Memory B cell (primary cell): ENCODE measurements around the gene SUCLG1.

ENCODE experiments used
- ATAC-seq: fragments of 150-1000 bp; cut with Tn5 transposase; 2 replicates; pipeline ENCODE4 v1.10.0; 2021; ENCODE audit warnings: low read depth, mild to moderate bottlenecking, moderate library complexity
- DNase-seq, 2 donors: peaks; one replicate each; pipeline ENCODE4 v3.0.0; 2022; ENCODE audit warnings: low spot score in 2 of 2
- H3K27ac Mint-ChIP-seq: one replicate; pipeline ENCODE4 v1.8.0; 2022; ENCODE audit warnings: mild to moderate bottlenecking, moderate library complexity, mixed read lengths
- H3K27me3 Mint-ChIP-seq: one replicate; pipeline ENCODE4 v1.8.0; 2022; ENCODE audit warnings: mixed read lengths
- H3K36me3 Mint-ChIP-seq: one replicate; pipeline ENCODE4 v1.8.0; 2022; ENCODE audit warnings: mild to moderate bottlenecking, mixed read lengths
- H3K4me1 Mint-ChIP-seq: one replicate; pipeline ENCODE4 v1.8.0; 2022; ENCODE audit warnings: mixed read lengths
- H3K4me3 Mint-ChIP-seq: one replicate; pipeline ENCODE4 v1.8.0; 2022; ENCODE audit warnings: mild to moderate bottlenecking, moderate library complexity, mixed read lengths
- H3K9me3 Mint-ChIP-seq: one replicate; pipeline ENCODE4 v1.8.0; 2022; ENCODE audit warnings: mixed read lengths

The SUCLG1 gene

GRCh38 chr2:84380875-84381274 lies 78.2 kb downstream of the SUCLG1 start:
- DNase-seq: no peak
- H3K27me3 Mint-ChIP-seq: peaks cover 5% of the 10 kb centered on the region
- no peak overlapping the region for H3K4me3 Mint-ChIP-seq
- ATAC-seq: no peak
- no peak overlapping the region for H3K27ac Mint-ChIP-seq
- H3K4me1 Mint-ChIP-seq: no peaks in the 10 kb centered on the region
- H3K36me3 Mint-ChIP-seq: peaks cover 2% of the 10 kb centered on the region
- H3K9me3 Mint-ChIP-seq: peaks cover 8% of the 10 kb centered on the region

GRCh38 chr2:84378960-84379359 lies 80.1 kb downstream of the SUCLG1 start:
- ATAC-seq (no peak), DNase-seq (no peak)
- peaks cover 3% of the 10 kb centered on the region for H3K9me3 Mint-ChIP-seq
- peaks cover 2% of the 10 kb centered on the region for H3K36me3 Mint-ChIP-seq
- peaks cover 6% of the 10 kb centered on the region for H3K27me3 Mint-ChIP-seq
- no peaks in the 10 kb centered on the region for H3K4me1 Mint-ChIP-seq
- no peak overlapping the region for H3K4me3 Mint-ChIP-seq
- H3K27ac Mint-ChIP-seq: no peak overlapping the region

- no peaks in the 10 kb centered on the region for H3K9me3 Mint-ChIP-seq
- DNase-seq: no peak
- H3K27ac Mint-ChIP-seq: no peak overlapping the region
- ATAC-seq: no peak
- H3K4me3 Mint-ChIP-seq: no peak overlapping the region
- no peaks in the 10 kb centered on the region for H3K4me1 Mint-ChIP-seq
- H3K27me3 Mint-ChIP-seq: peaks cover 7% of the 10 kb centered on the region
- peaks cover 2% of the 10 kb centered on the region for H3K36me3 Mint-ChIP-seq
These were observed 84.1 kb downstream of the SUCLG1 start for GRCh38 chr2:84375020-84375419.

GRCh38 chr2:84373866-84374265 lies 85.2 kb downstream of the SUCLG1 start:
- no peaks in the 10 kb centered on the region for H3K4me1 Mint-ChIP-seq
- H3K9me3 Mint-ChIP-seq: no peaks in the 10 kb centered on the region
- H3K4me3 Mint-ChIP-seq: no peak overlapping the region
- no peak overlapping the region for H3K27ac Mint-ChIP-seq
- peaks cover 2% of the 10 kb centered on the region for H3K36me3 Mint-ChIP-seq
- DNase-seq (no peak), ATAC-seq (no peak)
- peaks cover 7% of the 10 kb centered on the region for H3K27me3 Mint-ChIP-seq
